GM18526 (cell line): ENCODE data around the gene LRP8.
A peak's percentile ranks its signal among the peaks of the same experiment; 100 is the strongest.

Experiments used
- POLR2A ChIP-seq: IDR thresholded peaks from 3 replicates; pipeline ENCODE4 v1.6.1; 2011; ENCODE audit not compliant: insufficient read length; ENCODE audit errors: extremely low read depth

LRP8 gene

GRCh38 chr1:53328009-53328461, at the start of gene LRP8:
Gene LRP8, minus strand, starts transcription at chr1:53328070. Its CDS starts 158 bp downstream, at chr1:53327912.
- TF ChIP-seq POLR2A, result peak; percentile 52

GRCh38 chr1:53377438-53377841, 49.6 kb upstream of the LRP8 start:
- no peak for TF ChIP-seq POLR2A

GRCh38 chr1:53376742-53377437, 49.0 kb upstream of the LRP8 start:
- TF ChIP-seq POLR2A, result no peak

GRCh38 chr1:53376041-53376461, 48.2 kb upstream of the LRP8 start:
- TF ChIP-seq POLR2A, result no peak

DNA sequence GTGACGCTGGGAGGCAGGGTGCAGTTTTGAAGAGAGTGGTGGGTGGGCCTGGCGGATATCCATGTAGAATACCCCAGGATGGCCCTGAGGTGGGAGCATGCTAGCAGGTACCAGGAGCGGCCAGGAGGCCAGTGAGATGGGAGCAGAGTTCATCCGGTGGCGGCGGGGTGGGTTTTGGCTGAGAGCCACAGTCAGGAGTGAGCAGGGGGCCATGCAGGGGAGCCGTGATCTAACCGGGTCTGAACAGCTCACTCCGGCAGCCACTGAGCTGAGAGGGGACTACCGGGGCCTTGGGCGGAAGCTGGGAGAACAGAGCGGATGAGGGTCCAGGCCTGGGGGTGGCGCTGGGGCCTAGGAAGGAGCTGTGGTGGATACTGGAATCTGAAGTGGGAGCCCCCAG, 47.6 kb upstream of the LRP8 start:
- no peak for TF ChIP-seq POLR2A

- TF ChIP-seq POLR2A, result no peak
Observed at GRCh38 chr1:53373246-53373645, 45.4 kb upstream of the LRP8 start.

DNA sequence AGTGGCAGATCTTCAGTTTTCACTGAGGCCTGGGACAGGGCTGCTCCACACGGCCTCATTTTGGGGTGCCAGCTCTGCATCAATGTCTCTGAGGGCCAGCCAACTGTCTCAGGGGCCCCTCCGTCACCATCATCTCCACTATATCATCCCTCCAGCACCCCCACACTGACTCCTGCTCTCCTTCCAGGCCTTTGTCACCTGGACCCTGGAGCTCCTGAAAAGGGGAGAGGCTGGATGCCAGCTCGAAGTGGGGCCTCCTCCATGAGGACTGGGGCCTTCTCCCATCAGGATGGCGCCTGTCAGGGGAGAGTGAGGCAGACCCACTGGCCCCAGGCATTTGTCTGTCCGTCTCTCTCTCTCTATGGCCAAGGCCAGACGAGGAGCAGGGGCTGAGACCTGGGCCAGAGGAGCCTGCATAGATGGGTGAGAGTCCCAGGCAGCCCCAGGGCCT, 44.7 kb upstream of the LRP8 start:
- TF ChIP-seq POLR2A, result no peak

- no peak for TF ChIP-seq POLR2A
Observed at GRCh38 chr1:53371851-53372250, 44.0 kb upstream of the LRP8 start.

GRCh38 chr1:53371121-53371666, 43.3 kb upstream of the LRP8 start:
- TF ChIP-seq POLR2A, result no peak

- TF ChIP-seq POLR2A, result no peak
Observed at GRCh38 chr1:53370369-53370961, 42.6 kb upstream of the LRP8 start.

GRCh38 chr1:53369761-53370160, 41.9 kb upstream of the LRP8 start:
- no peak for TF ChIP-seq POLR2A

GRCh38 chr1:53369034-53369750, 41.3 kb upstream of the LRP8 start:
- no peak for TF ChIP-seq POLR2A

DNA sequence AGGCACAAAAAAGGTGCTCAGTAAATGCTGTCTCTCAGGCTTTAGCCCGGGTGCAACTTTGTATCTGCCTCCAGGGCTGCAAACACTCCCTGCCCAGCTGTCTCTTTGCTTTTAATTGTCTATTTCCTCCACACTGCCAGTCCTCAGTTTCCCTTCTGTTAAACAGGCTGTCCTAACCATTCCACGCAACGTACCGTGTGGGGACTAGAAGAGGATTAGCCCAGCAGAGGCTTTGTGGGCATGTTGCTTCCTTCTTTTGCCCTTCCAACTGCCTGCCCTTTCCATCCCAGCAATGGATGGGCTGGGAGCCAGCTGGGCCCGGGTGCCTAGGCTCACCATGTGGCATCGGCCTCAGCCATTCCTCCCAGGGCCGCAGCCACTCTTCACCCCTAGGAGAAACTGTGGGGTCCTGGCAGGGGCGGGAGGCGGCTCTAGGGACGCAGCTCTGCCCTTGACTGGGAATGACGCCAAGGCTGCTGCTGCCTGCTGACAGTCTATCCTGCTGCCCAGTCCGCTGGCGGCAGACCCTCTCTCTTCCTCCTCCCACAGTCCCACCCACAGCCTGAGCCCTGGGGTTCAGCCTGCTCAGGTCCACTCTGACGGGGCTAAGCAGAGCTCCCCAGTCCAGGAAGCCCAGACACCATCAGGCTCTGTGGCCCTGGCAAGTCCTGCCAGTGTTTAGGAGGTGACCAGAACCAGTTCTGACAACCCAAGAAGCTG, 40.6 kb upstream of the LRP8 start:
- no peak for TF ChIP-seq POLR2A

- no peak for TF ChIP-seq POLR2A
Observed at GRCh38 chr1:53367503-53368313, 39.8 kb upstream of the LRP8 start.
